LNCaP clone FGC (cell line): ENCODE results near the gene POLD3.

Source experiments
- DNase-seq: peaks from one replicate; pipeline ENCODE4 v3.0.0-alpha.2; 2011; ENCODE audit warnings: low read depth
- H3K4me3 ChIP-seq: 2 replicates; pipeline ENCODE4 v1.5.1; 2011; ENCODE audit warnings: mild to moderate bottlenecking, low read depth, low read length, control low read depth
- CTCF ChIP-seq: IDR thresholded peaks from 2 replicates; pipeline ENCODE4 v1.5.1; 2012; ENCODE audit warnings: mild to moderate bottlenecking; ENCODE audit not compliant: control insufficient read depth, insufficient read depth; ENCODE audit errors: extremely low read depth

The POLD3 gene

GRCh38 chr11:74685905-74686304, 93.5 kb downstream of the POLD3 start:
- no peak for DNase-seq
- no peak for TF ChIP-seq CTCF
- H3K4me3 ChIP-seq, result no peak overlapping the region

GRCh38 chr11:74686792-74687191, 94.4 kb downstream of the POLD3 start:
- TF ChIP-seq CTCF, result no peak
- DNase-seq, result no peak
- H3K4me3 ChIP-seq, result no peak overlapping the region

GRCh38 chr11:74687237-74688023, 95.0 kb downstream of the POLD3 start:
- no peak for TF ChIP-seq CTCF
- no peak for DNase-seq
- no peak overlapping the region for H3K4me3 ChIP-seq

GRCh38 chr11:74689666-74690065, 97.3 kb downstream of the POLD3 start:
- no peak overlapping the region for H3K4me3 ChIP-seq
- no peak for DNase-seq

GRCh38 chr11:74691755-74692154, 99.4 kb downstream of the POLD3 start:
- DNase-seq, result no peak
- H3K4me3 ChIP-seq, result no peak overlapping the region
- no peak for TF ChIP-seq CTCF

More at GRCh38 chr11:74689666-74690065, 97.3 kb downstream of the POLD3 start:
- no peak for TF ChIP-seq CTCF
